ENCODE data around the gene MACC1.

The MACC1 gene

GRCh38 chr7:20217193-20217948 lies at the start of gene MACC1:
Gene MACC1, minus strand, starts transcription at chr7:20217384. Its CDS starts 55,522 bp downstream, at chr7:20161862.
- peak within 1 kb of the TSS; percentile 29 for H3K4me3 ChIP-seq (ENCODE audit: low read depth, low read length)
- TF ChIP-seq CTCF (IDR thresholded peaks at IDR 0.05; ENCODE audit: borderline replicate concordance, insufficient read depth, low read depth, low read length): peak; percentile 59; the same call in 1 of the 2 replicates

GRCh38 chr7:20264623-20265022 lies 47.4 kb upstream of the MACC1 start:
- no peak overlapping the region for H3K4me3 ChIP-seq (ENCODE audit: low read depth, low read length)
- TF ChIP-seq CTCF (IDR thresholded peaks at IDR 0.05; ENCODE audit: borderline replicate concordance, insufficient read depth, low read depth, low read length): no peak

- no peak overlapping the region for H3K4me3 ChIP-seq (ENCODE audit: low read depth, low read length)
- no peak for TF ChIP-seq CTCF (IDR thresholded peaks at IDR 0.05; ENCODE audit: borderline replicate concordance, insufficient read depth, low read depth, low read length)
These were observed 43.0 kb upstream of the MACC1 start for GRCh38 chr7:20260223-20260622.

GRCh38 chr7:20257212-20257611 lies 40.0 kb upstream of the MACC1 start:
- H3K4me3 ChIP-seq (ENCODE audit: low read depth, low read length): no peak overlapping the region
- TF ChIP-seq CTCF (IDR thresholded peaks at IDR 0.05; ENCODE audit: borderline replicate concordance, insufficient read depth, low read depth, low read length): no peak

GRCh38 chr7:20249920-20250319 lies 32.7 kb upstream of the MACC1 start:
- TF ChIP-seq CTCF (IDR thresholded peaks at IDR 0.05; ENCODE audit: borderline replicate concordance, insufficient read depth, low read depth, low read length): no peak
- no peak overlapping the region for H3K4me3 ChIP-seq (ENCODE audit: low read depth, low read length)

- H3K4me3 ChIP-seq (ENCODE audit: low read depth, low read length): no peak overlapping the region
- TF ChIP-seq CTCF (IDR thresholded peaks at IDR 0.05; ENCODE audit: borderline replicate concordance, insufficient read depth, low read depth, low read length): no peak
These were observed 32.2 kb upstream of the MACC1 start for GRCh38 chr7:20249376-20249775.

GRCh38 chr7:20246236-20246635 lies 29.1 kb upstream of the MACC1 start:
- no peak overlapping the region for H3K4me3 ChIP-seq (ENCODE audit: low read depth, low read length)

More at GRCh38 chr7:20246236-20246635, 29.1 kb upstream of the MACC1 start:
- TF ChIP-seq CTCF (IDR thresholded peaks at IDR 0.05; ENCODE audit: borderline replicate concordance, insufficient read depth, low read depth, low read length): no peak
